NCI-H2227 treated with DMSO at 0.1 percent for 48 hours (cell line): ENCODE measurements around the gene PRDM2.

Source experiments
- DNase-seq: peaks from one replicate; lab custom pipeline; 2025; lab: John Stamatoyannopoulos, UW

PRDM2 gene

DNA sequence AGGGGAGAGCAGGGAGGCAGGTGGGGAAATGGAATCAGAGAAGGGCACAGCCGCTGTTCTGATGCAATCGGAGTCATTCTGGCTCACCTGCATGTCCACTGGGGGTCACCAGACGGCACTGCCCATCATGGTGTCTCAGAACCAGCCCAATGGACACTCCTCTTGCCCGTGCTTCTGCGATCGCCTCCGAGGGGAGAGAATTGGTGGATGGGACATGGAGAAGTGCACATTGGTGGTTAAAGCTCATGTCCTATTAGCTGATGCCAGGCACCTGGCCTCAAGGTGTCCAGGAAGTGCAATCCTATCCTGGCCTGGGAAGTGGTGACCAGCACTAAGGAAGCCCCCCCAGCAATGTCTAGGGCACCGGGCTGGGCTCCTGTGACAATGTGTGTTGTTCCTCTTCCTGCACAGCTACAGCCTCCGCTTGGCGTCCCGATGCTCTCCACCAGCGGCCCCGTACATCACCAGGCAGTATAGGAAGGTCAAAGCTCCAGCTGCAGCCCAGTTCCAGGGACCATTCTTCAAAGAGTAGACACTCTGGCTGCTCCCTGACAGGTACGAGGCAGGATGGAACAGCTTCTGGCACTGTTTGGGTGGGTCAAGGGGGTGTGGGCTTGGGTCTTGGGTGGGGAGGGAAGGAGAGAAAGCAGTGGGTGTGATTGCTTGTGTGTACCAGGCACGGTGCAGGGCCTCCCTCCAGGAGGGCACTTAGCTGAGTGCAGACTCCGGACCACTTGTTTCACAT, 116.2 kb downstream of the PRDM2 start:
- DNase-seq, result no peak

DNA sequence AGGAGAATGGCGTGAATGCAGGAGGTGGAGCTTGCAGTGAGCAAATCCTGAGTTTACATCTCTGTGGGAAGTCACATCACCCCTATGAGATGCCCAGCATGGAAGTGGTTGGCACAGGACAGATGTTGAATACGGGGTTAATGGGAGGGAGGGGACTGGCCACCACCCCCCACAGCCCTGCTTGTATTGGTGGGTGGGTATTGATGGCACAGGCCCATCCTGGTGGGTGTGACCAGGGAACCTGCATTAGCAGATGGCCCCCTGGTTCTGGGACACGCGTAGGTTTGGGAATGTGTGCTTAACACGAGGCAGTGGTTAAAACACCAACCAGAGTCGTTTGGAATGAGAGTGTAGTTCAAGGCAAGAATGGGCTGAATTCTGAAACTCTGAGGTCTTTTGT, 117.9 kb downstream of the PRDM2 start:
- DNase-seq, result no peak

DNA sequence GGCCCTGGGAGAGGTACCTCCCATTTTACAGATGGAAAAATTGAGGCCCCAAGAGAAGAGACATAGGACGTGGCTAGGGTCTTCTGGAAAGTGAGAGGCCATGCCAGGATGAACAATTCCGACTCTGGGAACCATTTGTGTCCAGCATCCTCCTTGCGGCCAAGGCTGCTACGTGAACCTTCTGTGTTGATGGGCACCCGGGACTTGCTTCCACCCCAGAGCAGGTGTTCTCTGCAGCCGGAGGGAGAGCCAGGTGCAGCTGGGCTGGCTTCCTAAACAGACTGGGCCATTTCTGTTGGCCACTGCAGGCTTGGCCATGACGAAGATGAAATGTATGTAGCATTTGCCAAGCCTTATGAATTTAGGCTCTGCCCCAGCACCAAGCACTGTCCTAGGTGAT, 118.9 kb downstream of the PRDM2 start:
- no peak for DNase-seq

DNA sequence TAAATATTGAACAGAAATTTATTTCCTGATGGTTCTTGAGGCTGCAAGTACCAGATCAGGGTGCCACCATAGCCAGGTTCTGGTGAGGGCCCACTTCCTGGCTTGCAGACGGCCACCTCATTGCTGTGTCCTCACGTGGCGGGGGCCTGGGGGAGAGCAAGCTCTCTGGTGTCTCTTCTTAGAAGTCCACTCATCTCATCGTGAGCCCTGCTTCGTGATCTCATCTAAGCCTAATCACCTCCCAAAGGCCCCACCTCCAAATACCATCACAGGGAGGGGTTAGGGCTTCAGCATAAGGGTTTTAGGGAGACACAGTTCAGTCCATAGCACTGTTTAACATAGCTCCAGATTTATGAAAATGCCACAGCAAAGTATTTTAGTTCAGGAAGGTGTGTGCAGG, 119.7 kb downstream of the PRDM2 start:
- no peak for DNase-seq

DNA sequence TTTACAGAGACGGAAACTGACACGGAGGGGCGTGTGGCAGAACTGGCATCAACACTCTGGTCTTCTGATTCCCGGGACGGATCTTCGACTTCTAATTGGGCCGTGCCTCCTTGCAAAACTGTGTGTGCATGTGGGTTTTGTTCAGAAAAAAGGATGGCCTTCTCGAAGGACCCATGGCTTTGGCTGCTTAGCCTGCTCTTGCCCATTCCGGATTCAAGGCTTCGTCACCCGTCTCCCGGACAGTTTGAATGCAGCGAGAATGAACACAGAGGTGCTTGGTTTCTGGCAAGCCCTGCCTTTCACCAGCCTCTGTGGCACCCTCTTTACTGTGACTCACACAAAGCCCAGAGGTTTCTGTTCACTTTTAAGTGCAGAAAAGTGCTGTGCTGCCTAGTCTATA, 120.1 kb downstream of the PRDM2 start:
- DNase-seq, result no peak

DNA sequence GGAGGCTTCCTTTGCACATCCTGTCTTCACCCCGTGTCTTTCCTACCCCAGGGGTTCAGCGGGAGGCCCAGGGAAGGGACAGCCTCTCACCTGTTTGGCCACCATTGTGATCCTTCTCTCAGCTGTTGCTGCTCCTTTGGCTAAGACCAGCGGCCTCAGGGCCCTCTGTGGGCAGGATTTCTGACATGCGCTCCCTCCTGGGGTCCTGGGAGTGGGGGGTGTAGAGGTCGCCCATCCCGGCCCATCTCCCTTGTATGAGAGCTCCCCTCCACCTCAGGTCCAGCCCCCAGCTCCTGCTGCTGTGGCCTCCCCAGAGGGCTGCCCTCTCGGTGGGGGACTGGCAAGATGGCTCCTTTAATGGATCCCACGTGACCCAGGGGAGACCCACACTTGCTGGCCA, 120.5 kb downstream of the PRDM2 start:
- DNase-seq, result no peak

DNA sequence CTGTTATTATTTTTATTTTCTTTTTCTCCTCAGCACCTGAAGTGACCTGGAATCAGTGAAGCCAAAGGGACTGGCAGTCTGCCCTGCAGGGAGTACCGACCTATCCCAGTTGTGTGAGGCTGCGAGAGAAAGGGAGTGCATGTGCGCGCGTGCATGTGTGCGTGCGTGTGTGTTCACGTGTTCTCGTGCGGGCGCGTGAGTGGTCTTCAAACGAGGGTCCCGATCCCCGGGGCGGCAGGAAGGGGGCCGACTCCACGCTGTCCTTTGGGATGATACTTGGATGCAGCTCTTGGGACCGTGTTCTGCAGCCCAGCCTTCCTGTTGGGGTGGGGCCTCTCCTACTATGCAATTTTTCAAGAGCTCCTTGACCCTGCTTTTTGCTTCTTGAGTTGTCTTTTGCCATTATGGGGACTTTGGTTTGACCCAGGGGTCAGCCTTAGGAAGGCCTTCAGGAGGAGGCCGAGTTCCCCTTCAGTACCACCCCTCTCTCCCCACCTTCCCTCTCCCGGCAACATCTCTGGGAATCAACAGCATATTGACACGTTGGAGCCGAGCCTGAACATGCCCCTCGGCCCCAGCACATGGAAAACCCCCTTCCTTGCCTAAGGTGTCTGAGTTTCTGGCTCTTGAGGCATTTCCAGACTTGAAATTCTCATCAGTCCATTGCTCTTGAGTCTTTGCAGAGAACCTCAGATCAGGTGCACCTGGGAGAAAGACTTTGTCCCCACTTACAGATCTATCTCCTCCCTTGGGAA, 123.3 kb downstream of the PRDM2 start:
- no peak for DNase-seq

DNA sequence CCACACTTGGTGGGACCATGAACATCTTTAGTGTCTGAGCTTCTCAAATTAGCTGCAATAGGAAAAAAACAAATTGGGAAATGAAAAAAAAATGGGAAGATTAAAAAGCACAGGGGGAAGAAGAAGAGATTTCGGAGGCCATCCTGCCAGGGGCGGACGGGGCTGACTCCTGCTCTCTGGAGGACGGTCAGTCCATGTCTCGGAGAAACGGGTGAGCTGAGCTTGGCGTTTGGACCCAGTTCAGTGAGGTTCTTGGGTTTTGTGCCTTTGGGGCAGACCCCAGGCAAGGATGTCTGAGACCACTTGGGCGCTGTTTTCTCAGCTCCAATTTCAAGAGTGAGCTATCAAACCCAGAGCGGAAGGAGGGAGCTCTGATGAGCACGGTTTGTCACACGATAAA, 123.9 kb downstream of the PRDM2 start:
- no peak for DNase-seq

DNA sequence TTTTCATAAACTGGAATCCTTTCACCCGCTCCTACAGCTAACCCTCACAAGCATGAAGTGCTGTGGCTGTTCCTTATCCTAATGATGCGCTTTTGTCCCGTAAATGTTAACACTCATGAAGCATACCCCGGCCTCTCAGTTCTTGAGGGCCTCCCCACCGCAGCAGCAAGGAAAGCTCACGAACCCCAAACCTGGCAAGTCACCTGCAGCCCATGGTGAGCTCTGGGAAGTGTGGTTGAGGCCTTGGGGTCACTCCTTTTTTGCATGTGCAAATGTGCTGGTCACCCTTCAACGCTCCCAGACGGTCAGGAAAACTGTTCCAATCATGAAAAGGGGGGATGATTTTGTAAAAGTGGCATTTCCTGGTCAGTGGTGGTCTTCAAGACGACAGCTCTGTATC, 124.6 kb downstream of the PRDM2 start:
- DNase-seq, result no peak

DNA sequence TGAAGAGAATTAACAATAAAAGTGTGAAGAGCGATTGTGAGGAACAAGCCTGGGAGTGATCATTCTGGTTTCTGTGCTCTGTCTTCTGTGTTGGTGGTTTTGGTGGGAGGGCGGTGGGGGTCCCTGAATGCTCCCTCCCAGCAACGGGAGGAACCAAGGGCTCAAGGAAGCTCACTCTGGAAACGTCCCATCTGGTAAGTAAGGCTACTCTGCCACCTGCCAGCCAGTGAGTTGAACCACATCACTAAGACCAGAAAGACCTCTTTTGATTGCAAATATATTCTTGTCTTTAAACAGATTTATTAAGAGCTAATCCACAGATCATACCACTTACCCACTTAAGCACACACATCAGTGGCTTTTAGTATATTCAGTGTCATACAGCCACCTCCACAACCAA, 125.0 kb downstream of the PRDM2 start:
- no peak for DNase-seq

DNA sequence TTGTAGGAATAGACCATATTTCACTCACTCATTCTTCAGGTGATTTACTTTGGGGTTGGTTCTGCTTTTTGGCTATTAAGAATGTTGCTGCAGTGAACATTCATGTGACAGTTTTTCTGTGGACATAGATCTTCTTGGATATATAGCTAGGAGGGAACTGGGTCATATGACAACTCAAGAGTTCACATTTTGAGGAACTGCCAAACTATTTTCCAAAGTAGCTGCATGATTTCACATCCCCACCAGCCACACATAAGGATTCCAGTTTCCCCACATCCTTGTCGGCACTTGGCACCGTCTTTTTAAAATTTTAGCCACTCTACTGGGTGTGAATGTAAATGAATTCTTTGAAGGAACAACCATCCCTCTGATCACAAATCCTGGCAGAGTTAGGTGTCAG, 126.0 kb downstream of the PRDM2 start:
- no peak for DNase-seq

DNA sequence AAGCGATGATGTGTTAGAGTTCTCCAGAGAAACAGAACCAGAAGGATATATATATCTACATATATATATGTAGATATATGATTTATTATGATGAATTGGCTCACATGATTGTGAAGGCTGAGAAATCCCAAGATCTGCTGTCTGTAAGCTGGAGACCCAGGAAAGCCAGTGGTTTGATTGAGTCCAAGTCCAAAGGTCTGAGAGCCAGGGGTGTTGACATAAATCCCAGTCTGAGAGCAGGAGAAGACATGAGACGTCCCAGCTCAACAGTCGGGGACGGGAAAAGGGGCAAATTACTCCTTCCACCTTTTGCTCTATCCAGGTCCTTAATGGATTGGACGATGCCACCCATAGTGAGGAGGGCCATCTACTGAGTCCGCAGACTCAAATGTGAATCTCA, 126.6 kb downstream of the PRDM2 start:
- DNase-seq, result no peak

DNA sequence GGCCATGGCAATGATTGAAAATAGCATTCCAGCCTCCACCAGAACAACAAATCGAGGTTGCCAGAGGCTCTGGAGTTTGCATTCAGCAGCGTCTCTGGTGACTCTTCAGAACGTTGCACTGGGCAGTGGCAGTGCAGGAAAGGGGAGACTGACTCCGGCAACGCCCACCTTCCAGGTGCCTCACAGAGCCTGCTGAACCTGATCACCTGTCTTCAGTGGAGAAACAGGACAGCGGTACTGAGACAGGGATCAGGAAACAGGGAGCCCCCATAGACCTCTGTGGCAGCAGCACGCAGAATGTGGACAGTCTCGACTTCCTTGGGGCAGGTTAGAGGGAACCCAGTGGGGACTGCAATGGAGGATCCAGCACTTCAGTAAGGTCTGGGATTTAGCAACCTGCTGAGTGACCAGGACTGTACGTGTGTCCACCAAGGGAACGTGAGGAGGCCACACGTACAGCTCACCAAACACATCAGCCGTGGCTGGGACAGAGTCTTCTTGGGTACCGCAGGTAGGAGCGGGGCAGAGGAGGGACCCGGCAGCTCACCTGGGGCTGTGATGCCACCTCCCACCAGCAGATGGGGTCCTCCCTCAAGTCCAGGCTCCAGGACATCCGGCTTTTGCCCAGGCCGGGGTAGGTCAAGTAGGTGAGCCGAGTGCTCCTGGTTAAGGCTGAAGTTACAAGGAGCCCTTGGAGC, 128.6 kb downstream of the PRDM2 start:
- DNase-seq, result no peak

DNA sequence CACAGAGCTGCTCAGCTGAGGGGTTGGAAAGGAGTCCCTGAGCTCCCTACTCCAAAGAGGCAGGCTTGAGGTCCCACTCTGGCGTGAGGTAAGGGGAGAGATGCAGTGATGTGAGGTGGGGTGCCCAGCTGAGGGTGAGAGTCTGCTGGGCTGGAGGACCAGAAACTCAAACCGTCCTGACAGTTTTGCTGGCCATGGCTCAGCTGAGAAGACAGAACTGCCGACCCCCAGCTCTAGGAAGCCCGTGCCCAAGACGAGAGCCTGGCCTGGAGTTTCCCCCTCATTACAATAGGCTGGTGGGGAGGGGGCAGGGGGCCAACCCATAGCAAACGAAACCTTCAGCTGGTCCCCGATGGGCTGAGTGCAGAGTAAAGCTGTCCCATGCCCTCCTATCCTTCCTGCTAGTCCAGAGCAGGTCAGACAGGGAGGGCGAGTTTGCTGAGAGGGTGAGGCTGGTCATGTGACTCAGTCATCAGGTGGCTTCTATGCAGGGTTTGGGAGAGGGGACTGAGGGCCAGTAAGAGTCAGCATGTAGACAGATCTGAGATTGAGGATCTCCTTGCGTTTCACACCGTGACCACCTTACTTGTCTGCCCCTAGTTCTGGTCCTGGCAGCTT, 129.3 kb downstream of the PRDM2 start:
- DNase-seq, result no peak

DNA sequence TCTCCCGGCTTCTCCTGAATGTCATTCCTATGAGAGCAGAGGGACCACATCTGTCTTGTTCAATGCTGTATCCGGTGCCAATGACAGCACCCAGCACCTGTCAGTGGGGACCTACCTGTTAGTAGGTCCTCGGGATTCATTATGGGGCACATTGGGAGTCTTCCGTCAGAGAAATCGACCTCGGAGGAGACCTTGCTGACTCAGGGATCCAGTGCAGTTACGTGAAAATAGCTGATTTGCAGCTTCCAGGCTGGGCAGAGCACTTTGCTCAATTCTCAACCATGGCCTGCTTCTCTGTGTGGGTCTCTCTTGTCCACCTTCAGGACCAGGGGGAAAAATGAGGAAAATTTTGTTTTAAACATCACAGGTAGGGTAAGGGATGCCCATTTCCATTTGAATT, 130.2 kb downstream of the PRDM2 start:
- DNase-seq, result no peak

DNA sequence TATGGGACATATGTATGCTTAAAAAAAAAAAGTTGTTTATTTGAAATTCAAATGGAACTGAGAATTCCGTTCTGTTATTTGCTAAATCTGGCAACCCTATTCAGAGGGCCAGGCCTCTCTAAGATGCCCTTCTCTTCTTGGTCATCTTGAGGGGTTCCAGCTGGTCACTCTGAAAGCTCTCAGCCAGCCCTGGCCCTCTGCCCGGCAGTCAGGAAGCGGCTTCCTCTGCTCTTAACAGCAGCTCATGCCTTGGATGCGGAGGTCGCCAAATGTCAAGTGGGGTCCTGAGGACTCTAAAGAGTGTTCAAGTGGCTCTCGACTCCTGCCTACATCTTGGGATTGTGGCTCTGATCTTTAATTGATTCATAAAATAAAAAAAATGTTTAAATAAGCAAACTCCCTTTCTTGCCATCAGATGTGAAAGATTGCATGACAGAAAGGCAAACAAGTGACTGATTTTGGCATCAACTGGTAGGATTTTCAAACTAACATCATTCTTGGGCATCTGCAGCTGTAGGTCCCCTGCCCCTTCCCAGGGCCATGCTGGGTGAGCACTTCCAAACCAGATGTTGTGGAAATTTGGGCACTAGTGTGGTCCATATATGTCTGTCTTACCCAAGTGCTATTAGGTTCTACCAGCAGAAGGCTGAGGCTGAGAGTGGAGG, 130.8 kb downstream of the PRDM2 start:
- no peak for DNase-seq

DNA sequence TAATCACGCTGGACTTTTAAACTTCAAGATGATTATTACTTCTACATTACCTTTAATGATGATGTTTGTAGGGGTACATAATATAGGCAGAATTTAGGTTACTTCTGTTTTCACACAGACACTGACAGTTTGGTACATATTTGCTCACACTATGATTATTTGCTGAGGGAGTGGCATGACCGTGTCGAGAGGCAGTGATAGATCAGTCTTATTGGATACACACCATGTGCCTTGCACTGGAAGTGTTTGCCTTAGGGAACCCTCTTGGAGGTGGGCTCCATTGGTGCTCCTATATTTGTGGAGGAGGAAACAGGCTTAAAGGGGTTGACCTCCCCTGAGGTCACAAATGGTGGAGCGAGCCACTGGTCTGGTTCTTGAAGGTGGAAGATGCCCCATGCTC, 132.1 kb downstream of the PRDM2 start:
- no peak for DNase-seq

DNA sequence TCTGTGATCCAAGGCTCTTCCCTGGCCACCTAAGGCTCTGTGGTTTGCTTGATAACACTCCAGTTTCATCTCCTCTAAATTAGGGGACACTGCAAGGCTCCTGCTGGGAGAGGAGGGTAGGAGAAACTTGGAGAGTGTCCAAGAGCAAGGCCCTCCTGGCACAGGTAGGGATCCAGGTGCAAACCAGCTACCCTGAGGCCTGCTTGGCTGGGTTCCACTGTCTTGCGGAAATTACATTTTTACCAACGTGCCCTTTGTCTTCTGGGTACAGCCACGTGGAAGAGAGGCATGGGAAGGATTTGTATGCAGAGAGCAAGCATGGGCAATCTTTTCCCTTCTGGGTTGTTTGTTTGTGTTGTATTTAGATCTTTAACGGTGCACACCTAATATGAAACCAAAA, 132.5 kb downstream of the PRDM2 start:
- no peak for DNase-seq

DNA sequence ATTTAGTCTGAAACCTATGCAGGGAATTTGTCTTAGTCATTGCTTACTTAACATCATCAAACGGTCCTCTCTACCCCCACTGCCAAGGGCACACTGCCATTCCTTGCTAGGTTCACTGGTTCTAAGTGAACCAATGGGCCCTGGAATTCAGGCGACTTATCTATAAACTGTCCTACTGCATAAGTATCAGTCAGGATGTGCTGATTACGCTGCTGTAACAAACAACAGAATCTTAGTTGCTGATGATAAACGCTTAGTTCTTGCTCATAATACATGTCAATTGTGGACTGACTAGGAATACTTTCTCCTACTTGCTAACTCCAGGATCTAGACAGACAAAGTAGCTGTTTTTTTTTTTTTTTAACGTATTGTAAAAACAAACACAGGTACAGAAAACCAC, 136.1 kb downstream of the PRDM2 start:
- no peak for DNase-seq

DNA sequence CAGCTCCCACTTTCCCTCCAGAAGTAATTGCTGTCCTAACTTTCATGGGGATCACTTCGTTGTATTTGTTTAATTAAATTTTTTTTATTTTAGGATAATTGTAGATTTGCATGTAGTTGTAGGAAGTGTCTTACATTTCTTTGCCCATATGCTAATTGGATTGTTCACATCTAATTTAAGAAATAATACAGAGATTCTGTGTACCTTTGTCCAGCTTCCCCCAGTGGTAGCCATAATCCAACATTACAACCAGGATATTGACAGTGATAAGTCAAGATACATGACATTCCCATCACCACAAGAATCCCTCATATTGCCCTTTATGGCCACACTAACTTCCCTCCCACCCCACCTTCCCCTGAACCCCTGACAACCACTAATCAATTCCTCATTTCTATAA, 136.6 kb downstream of the PRDM2 start:
- DNase-seq, result no peak

DNA sequence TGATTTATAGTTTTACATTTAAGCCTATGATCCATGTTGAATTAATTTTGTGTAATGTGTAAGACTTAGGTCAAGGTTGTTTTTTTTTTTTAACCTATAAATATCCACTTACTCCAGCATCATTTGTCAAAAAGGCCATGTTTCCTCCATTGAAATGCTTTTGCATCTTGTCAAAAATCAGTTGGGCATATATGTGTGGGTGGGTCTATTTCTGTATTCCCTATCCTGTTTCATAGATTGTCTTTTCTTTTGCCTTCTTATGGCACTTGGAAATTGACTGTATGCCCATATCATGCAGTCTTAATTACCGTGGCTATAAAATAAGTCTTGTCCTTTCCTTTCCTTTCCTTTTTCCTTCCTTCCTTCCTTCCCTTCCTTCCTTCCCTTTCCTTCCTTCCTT, 138.2 kb downstream of the PRDM2 start:
- no peak for DNase-seq

DNA sequence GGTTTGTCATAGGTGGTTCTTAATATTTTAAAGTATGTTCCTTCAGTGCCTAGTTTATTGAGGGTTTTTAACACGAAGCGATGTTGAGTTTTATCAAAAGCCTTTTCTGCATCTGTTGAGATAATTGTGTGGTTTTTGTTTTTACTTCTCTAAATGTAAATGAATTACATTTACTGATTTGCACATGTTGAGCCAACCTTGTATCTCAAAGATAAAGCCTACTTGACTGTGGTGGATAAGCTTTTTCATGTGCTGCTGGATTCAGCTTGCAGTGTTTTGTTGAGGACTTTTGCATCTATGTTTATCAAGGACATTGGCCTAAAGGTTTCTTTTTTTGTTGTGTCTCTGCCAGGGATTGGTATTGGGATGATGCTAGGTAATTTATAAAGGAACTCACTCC, 142.5 kb downstream of the PRDM2 start:
- no peak for DNase-seq
